KG1 (cell line): ENCODE data around the gene PLCXD1.
"Not testable (repeated sequence)": the region's sequence is repeated elsewhere in the genome, so short reads cannot be mapped to it uniquely, and the experiment has no call there.

ENCODE experiments used
- DNase-seq: peaks from one replicate; lab custom pipeline; 2025; lab: John Stamatoyannopoulos, UW

The PLCXD1 gene

GRCh38 chrX:281166-281999 lies at the start of gene PLCXD1:
TSS of gene PLCXD1 (plus strand) at chrX:281381. CDS start at chrX:284188, 2,807 bp downstream.
- no peak for DNase-seq

GRCh38 chrX:231637-232277 lies 49.4 kb upstream of the PLCXD1 start:
- DNase-seq, result not testable (repeated sequence)

GRCh38 chrX:232278-232655 lies 48.9 kb upstream of the PLCXD1 start:
- DNase-seq, result not testable (repeated sequence)

GRCh38 chrX:236201-236600 lies 45.0 kb upstream of the PLCXD1 start:
- not testable (repeated sequence) for DNase-seq

- DNase-seq, result no peak
Observed at GRCh38 chrX:250965-251364, 30.2 kb upstream of the PLCXD1 start.

GRCh38 chrX:251396-252243 lies 29.6 kb upstream of the PLCXD1 start:
- not testable (repeated sequence) for DNase-seq

GRCh38 chrX:252244-252956 lies 28.8 kb upstream of the PLCXD1 start:
- DNase-seq, result no peak

GRCh38 chrX:252957-253291 lies 28.3 kb upstream of the PLCXD1 start:
- DNase-seq, result no peak

- no peak for DNase-seq
Observed at GRCh38 chrX:253451-254297, 27.5 kb upstream of the PLCXD1 start.

- DNase-seq, result no peak
Observed at GRCh38 chrX:254630-255215, 26.5 kb upstream of the PLCXD1 start.

- no peak for DNase-seq
Observed at GRCh38 chrX:255923-256331, 25.3 kb upstream of the PLCXD1 start.

- not testable (repeated sequence) for DNase-seq
Observed at GRCh38 chrX:257054-257453, 24.1 kb upstream of the PLCXD1 start.

GRCh38 chrX:257681-258289 lies 23.4 kb upstream of the PLCXD1 start:
- no peak for DNase-seq

- no peak for DNase-seq
Observed at GRCh38 chrX:258291-259040, 22.7 kb upstream of the PLCXD1 start.

GRCh38 chrX:259692-260355 lies 21.4 kb upstream of the PLCXD1 start:
- no peak for DNase-seq

GRCh38 chrX:261167-261918 lies 19.8 kb upstream of the PLCXD1 start:
- no peak for DNase-seq

- no peak for DNase-seq
Observed at GRCh38 chrX:261919-262352, 19.2 kb upstream of the PLCXD1 start.

GRCh38 chrX:262381-262909 lies 18.7 kb upstream of the PLCXD1 start:
- DNase-seq, result no peak
